ENCODE data around the gene BTNL3. TPM values are rescaled to one million over a fixed set of nuclear protein-coding genes. Genes with fewer than 3 reads are reported as not detected.
A peak's percentile ranks its signal among the peaks of the same experiment; 100 is the strongest.

The BTNL3 gene
- total and polyA plus RNA-seq, 9 of the 15 experiments (the other 6 are each of a cell fraction or from before 2014, with no cell fraction given), result 0.03 to 0.44 (median 0.04) TPM; not detected in 4

- TF ChIP-seq PHF8 (IDR thresholded peaks at IDR 0.05; ENCODE audit: borderline replicate concordance, low read length) (peak; percentile 58; the same call in 1 of the 2 replicates), NR2F6 (CRISPR knock-in tag; IDR thresholded peaks at IDR 0.05) (no peak), TEAD4 (IDR thresholded peaks at IDR 0.05; ENCODE audit: low read length) (no peak), TEAD4 (CRISPR knock-in tag; IDR thresholded peaks at IDR 0.05; ENCODE audit: borderline replicate concordance) (0 out of 2 replicates have a peak, but pooled peaks have one; percentile 44), TRIM25 (IDR thresholded peaks at IDR 0.05; ENCODE audit: borderline replicate concordance) (no peak), SP1 (CRISPR knock-in tag; IDR thresholded peaks at IDR 0.05) (no peak), THRAP3 (IDR thresholded peaks at IDR 0.05; ENCODE audit: borderline replicate concordance) (no peak), U2AF1 (optimal IDR thresholded peaks at IDR 0.05; ENCODE audit: low read depth, low read length) (no peak), CLOCK (CRISPR knock-in tag; IDR thresholded peaks at IDR 0.05; ENCODE audit: borderline replicate concordance) (no peak), ID3 (CRISPR knock-in tag; IDR thresholded peaks at IDR 0.05) (no peak), ID3 (tag; IDR thresholded peaks at IDR 0.05) (peak; percentile 15; the same call in 1 of the 2 replicates), ZNF444 (CRISPR knock-in tag; IDR thresholded peaks at IDR 0.05) (0 out of 2 replicates have a peak, but pooled peaks have one; percentile 19), SMARCA4 (IDR thresholded peaks at IDR 0.05) (no peak), ETV5 (CRISPR knock-in tag; IDR thresholded peaks at IDR 0.05; ENCODE audit: low read depth) (peak; percentile 67), MEF2D (tag; conservative IDR thresholded peaks at IDR 0.05; ENCODE audit: low read depth) (no peak), ZBTB33 (CRISPR knock-in tag; IDR thresholded peaks at IDR 0.05) (no peak), EP400 (IDR thresholded peaks at IDR 0.05) (peak; percentile 58; the same call in 1 of the 2 replicates), GABPB2 (CRISPR knock-in tag; conservative IDR thresholded peaks at IDR 0.05) (no peak), KAT8 (IDR thresholded peaks at IDR 0.05; ENCODE audit: low read depth) (no peak), ZEB2 (IDR thresholded peaks at IDR 0.05) (no peak), RHOXF2B (CRISPR knock-in tag; conservative IDR thresholded peaks at IDR 0.05) (no peak), POU5F1 (IDR thresholded peaks at IDR 0.05; ENCODE audit: borderline replicate concordance, low read depth, low read length, partially characterized antibody) (no peak)
These were observed 64.2 kb downstream of the BTNL3 start (continued) for GRCh38 chr5:181052672-181053487.
